Measurements from ENCODE around the gene PDXDC1. TPM values are rescaled to one million over a fixed set of nuclear protein-coding genes. Genes with fewer than 3 reads are reported as not detected.
"Not testable (repeated sequence)": the region's sequence is repeated elsewhere in the genome, so short reads cannot be mapped to it uniquely, and the experiment has no call there.

Gene PDXDC1
- total RNA-seq, 2 donors from 2014 or later = 163 to 202 TPM

GRCh38 chr16:15043344-15043743, 68.5 kb downstream of the PDXDC1 start:
- no peak for TF ChIP-seq CTCF (conservative IDR thresholded peaks at IDR 0.05)
- DNase-seq = no peak
- Mint-ChIP-seq H3K36me3 (ENCODE audit: low read depth) (peaks cover 53% of the 10 kb centered on the region), H3K27me3 (ENCODE audit: insufficient read depth) (no peaks in the 10 kb centered on the region), H3K27ac (no peak overlapping the region), H3K9me3 (no peaks in the 10 kb centered on the region), H3K4me3 (no peak overlapping the region), H3K4me1 (no peaks in the 10 kb centered on the region)
- H3K9me3 ChIP-seq (ENCODE audit: control insufficient read depth, low read length) = no peaks in the 10 kb centered on the region
- H3K4me3 ChIP-seq (ENCODE audit: low read length) = no peak overlapping the region
- H3K27ac ChIP-seq (ENCODE audit: low read depth, low read length) = no peak overlapping the region
- WGBS, 2 experiments (ENCODE audit: insufficient coverage in 1 of 2, insufficient read length in 1 of 2) = 94 to 98% methylated on average over 5 of the region's 5 CpGs
- no peaks in the 10 kb centered on the region for H3K4me1 ChIP-seq (ENCODE audit: control insufficient read depth, insufficient read depth, low read length)
- H3K27me3 ChIP-seq (ENCODE audit: control insufficient read depth, insufficient read depth, low read length, poor library complexity, severe bottlenecking) = no peaks in the 10 kb centered on the region
- H3K9ac ChIP-seq (ENCODE audit: extremely low read depth, low read length, poor library complexity, severe bottlenecking) = no peak overlapping the region
- H3K36me3 ChIP-seq (ENCODE audit: control insufficient read depth, insufficient read depth, low read length) = peaks cover 57% of the 10 kb centered on the region

GRCh38 chr16:15044286-15044685, 69.5 kb downstream of the PDXDC1 start:
- no peak overlapping the region for H3K9ac ChIP-seq (ENCODE audit: extremely low read depth, low read length, poor library complexity, severe bottlenecking)
- H3K27ac Mint-ChIP-seq = no peak overlapping the region

GRCh38 chr16:15045270-15045669, 70.4 kb downstream of the PDXDC1 start:
- 80 to 94% methylated on average over 7 to 9 of the region's 9 CpGs for WGBS, 2 experiments (ENCODE audit: insufficient coverage in 1 of 2, insufficient read length in 1 of 2)

More at GRCh38 chr16:15044286-15044685, 69.5 kb downstream of the PDXDC1 start:
- no peaks in the 10 kb centered on the region for H3K9me3 Mint-ChIP-seq
- no peaks in the 10 kb centered on the region for H3K4me1 Mint-ChIP-seq
- Histone ChIP-seq H3K27me3 (ENCODE audit: control insufficient read depth, insufficient read depth, low read length, poor library complexity, severe bottlenecking) (no peaks in the 10 kb centered on the region), H3K4me1 (ENCODE audit: control insufficient read depth, insufficient read depth, low read length) (no peaks in the 10 kb centered on the region), H3K4me3 (ENCODE audit: low read length) (no peak overlapping the region), H3K27ac (ENCODE audit: low read depth, low read length) (no peak overlapping the region), H3K36me3 (ENCODE audit: control insufficient read depth, insufficient read depth, low read length) (peaks cover 47% of the 10 kb centered on the region), H3K9me3 (ENCODE audit: control insufficient read depth, low read length) (no peaks in the 10 kb centered on the region)
- H3K4me3 Mint-ChIP-seq = no peak overlapping the region
- no peak for TF ChIP-seq CTCF (conservative IDR thresholded peaks at IDR 0.05)
- 93 to 94% methylated on average over 11 of the region's 11 CpGs for WGBS, 2 experiments (ENCODE audit: insufficient coverage in 1 of 2, insufficient read length in 1 of 2)
- DNase-seq = no peak
- peaks cover 47% of the 10 kb centered on the region for H3K36me3 Mint-ChIP-seq (ENCODE audit: low read depth)
- H3K27me3 Mint-ChIP-seq (ENCODE audit: insufficient read depth) = no peaks in the 10 kb centered on the region

More at GRCh38 chr16:15045270-15045669, 70.4 kb downstream of the PDXDC1 start:
- not testable (repeated sequence) for H3K4me3 ChIP-seq (ENCODE audit: low read length); H3K4me1 Mint-ChIP-seq; H3K27me3 ChIP-seq (ENCODE audit: control insufficient read depth, insufficient read depth, low read length, poor library complexity, severe bottlenecking); DNase-seq; H3K9ac ChIP-seq (ENCODE audit: extremely low read depth, low read length, poor library complexity, severe bottlenecking); H3K4me1 ChIP-seq (ENCODE audit: control insufficient read depth, insufficient read depth, low read length); H3K27ac Mint-ChIP-seq; H3K4me3 Mint-ChIP-seq; H3K9me3 Mint-ChIP-seq; H3K27me3 Mint-ChIP-seq (ENCODE audit: insufficient read depth); H3K9me3 ChIP-seq (ENCODE audit: control insufficient read depth, low read length); H3K27ac ChIP-seq (ENCODE audit: low read depth, low read length)
- H3K36me3 Mint-ChIP-seq (ENCODE audit: low read depth) = peaks cover 39% of the 10 kb centered on the region
- peaks cover 37% of the 10 kb centered on the region for H3K36me3 ChIP-seq (ENCODE audit: control insufficient read depth, insufficient read depth, low read length)

All from endodermal cell (in vitro differentiated cells).